Stimulated activated CD4-positive, alpha-beta T cell treated with anti-CD3 and anti-CD28 coated beads, Interleukin-4, amount 100 ng/mL, for 48 hours (primary cell): Measurements from ENCODE around the gene AK8.
A peak's percentile ranks its signal among the peaks of the same experiment; 100 is the strongest.

Source experiments
- DNase-seq, 2 donors: peaks; one replicate each; pipeline ENCODE4 v3.0.0-alpha.2; 2020; ENCODE audit warnings: low read depth in 2 of 2

Gene AK8

DNA sequence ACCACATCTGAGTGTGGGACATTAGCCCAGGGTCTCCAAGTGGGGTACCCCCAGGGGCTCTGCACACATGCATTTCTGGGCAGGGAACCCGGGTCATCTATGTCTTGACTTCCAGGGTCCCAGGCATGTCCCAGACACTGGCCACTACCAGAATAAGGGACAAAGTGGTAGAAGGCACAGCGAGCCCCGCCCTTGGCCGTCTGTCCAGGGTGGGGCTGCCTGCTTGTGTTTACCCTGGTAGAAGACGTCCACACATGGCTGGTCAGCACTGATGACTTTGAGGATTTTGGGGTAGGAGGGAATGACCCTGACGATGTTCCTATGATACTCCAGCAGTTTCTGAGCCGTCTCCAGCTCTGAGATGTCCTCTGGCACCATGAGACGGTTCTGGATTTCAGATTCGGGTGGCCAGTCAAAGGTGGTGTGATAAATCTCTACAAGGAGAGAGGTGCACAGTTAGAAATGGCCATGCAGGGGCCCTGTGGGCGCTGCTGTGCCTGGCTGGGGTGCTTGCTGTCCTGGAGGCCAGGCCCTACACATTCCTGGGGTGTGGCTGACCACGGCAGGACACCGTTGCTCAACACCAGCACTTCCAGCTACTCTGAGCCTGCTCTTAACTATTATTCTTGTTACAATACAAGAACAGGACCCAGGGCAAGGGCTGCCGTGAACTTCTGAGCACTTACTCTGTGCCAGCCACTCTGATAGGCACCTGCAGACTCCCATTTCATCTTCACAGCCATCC, 51.3 kb downstream of the AK8 start:
- no peak for DNase-seq

DNA sequence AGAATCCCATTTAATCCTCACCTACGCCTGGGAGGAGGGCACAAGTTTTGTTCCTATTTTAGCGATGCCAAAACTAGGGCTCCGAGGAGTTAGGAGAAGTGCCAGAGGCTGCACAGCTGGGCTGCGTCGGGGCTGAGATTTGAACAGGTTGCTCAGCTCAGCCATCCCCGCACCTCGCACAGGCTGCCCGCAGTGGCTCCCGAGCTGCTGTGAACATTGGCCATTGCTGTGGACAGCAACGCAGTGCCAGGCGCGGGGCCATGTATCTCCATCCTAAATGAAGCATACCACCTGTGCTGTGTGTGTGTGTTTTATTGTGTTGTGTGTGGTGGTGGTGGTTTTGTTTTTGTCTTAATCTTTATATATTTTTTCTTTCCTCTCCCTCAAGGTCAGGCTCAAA, 52.0 kb downstream of the AK8 start:
- DNase-seq, result no peak

DNA sequence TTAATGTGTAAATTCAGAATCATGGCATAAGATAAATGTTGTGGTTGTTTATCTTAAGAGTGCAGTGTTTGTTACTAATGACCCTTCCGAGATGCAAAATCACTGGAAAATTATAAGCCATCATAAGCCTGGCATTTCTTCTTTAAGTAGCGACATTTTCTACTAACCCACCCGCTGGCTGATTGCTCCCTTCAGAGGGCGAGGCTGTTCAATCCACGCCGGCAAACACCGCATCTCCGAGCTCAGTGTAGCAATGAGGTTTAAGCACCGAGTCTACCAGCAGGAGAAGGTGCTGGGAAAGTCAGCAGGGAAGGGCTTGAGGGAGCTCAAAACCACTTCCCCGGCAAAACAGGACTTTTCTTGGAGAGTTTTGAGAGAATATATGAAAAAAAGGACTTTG, 52.7 kb downstream of the AK8 start:
- no peak for DNase-seq

DNA sequence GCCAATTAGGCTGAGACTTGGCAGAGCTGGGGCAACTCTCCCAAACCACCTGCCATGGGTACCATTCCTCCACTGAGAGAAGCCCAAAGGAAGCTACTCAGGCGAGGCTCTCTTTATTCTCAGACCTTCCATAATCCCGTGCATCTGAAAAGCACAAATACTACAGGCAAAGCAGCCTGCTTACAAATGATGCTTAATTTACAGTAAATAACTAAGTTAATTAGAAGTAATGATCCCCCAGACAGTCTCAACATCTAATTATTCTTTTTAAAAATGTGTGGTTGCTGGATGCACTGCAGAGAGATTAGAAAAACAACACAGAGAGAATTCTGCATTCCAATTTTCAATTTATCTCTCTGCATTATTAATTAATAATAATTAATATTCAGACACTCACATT, 53.1 kb downstream of the AK8 start:
- no peak for DNase-seq

DNA sequence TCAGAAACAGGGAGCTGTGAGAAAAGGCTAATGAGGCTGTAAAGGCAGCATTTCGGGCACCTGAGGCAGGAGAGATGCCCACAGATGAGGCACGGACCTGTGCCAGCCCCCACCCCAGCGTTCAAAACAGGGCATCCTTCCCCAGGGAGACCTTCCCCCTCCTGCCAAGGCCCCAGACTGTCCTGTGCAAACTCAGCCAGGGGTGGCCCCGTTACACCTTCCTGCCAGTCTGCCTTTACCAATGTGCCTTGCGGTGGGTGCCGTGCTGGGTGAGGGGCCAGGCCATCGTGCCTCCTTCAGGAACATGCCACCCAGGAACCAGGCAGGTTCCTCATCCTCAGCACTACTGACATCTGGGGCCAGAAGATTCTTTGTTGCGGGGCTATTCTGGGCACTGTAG, 53.9 kb downstream of the AK8 start:
- no peak for DNase-seq

DNA sequence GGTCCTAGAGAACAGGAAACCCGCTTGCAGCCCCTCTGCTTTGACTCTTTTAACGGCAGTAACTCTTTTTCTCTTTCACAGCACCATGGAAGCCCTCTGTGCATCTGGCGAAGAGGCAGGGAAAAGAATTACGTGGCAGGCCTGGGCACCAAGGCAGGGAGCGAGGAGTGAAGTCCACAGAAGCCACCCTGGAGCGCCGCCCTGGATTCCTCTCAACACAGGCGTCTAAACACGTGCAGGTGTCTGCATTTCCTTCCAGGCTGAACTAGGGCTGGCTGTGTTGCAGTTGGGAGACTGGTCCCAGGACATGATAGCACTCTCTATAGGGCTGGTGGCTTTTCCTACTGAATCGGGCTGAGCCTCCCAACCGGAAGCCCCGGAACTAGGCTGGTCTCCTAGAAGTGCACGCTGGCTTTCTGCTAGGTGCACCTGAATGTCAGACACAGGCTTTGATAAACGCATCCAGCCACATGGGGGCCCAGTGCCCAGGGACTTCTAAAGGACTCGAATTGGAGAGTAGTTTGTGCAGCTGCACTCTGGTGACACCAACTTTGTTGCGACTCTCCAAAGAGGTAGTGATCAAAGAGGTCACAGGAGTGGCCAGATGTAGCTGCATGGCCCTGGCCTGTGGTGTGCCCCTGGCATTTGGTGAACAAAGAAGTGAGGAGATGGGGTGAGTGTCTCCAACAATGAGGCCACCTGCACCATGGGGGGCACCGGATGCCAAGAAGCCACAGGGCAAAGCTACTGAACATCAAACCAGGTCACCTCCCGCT, 54.5 kb downstream of the AK8 start:
- no peak for DNase-seq

DNA sequence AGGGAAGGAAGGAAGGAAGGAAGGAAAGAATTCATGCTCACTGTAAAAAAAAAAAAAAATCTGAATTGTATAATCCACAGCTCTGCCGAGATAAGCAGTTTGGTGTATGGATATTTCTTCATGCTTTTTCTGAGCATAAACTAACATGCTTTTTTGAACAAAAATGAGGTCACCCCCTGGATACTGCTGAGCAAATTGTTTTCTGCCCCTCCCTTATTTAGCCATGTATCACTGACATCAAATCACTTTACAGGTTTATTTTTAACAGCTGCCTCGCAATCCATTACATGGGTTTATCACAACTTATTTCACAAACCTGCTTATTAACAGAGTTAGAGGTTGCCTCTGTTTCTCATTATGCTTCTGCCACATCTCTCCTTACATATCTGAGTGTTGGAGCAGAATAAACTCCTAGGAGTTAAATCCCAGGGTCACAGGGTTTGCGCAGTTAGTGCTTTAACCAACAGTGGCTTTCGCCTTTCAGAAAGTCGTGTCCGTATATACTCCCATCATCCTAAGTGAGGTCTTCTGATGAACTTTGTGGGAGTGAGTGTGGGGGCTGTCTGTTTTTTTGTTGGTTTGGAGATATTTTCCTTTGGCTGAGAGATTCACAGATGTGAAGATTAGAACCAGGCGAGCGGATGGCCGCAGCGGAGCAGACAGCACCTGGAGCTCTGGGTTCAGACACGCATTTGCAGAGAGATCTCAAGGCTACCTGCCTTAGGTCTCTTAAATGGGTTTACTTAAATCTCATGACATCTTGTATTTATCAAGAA, 57.7 kb downstream of the AK8 start:
- no peak for DNase-seq

DNA sequence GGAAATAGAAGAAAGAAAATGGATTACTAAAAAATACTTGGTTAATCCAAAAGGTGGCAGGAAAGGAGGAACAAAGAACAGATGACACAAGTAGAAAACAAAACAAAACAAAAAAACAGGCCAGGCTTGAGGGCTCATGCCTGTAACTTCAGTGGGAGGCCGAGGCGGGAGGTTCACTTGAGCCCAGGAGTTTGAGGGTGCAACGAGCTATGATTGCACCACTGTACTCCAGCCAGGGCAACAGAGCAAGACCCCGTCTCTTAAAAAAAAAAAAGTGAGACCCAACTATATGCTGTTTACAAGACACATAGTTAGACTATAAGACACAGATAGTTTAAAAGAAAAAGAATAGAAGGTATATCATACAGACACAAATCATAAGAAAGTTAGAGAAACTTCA, 59.5 kb downstream of the AK8 start:
- no peak for DNase-seq

DNA sequence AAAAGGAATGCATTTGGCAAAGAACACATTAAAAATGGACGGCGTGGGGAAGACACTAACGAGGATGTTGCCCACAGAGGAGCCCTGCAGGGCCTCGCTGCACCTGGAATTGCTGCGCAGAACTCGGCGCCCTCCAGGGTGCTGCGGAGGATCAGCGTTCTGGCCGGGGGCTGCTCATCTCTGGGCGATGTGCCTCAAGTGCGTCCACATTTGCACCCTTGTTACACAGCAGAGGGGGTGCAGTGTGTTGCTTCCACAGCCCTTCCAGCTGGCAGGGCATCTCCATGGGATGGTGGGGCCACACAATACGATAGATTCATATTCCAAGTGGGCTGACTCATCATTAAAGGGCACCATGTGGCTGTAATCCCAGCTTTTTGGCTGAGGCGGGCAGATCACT, 63.1 kb downstream of the AK8 start:
- no peak for DNase-seq

DNA sequence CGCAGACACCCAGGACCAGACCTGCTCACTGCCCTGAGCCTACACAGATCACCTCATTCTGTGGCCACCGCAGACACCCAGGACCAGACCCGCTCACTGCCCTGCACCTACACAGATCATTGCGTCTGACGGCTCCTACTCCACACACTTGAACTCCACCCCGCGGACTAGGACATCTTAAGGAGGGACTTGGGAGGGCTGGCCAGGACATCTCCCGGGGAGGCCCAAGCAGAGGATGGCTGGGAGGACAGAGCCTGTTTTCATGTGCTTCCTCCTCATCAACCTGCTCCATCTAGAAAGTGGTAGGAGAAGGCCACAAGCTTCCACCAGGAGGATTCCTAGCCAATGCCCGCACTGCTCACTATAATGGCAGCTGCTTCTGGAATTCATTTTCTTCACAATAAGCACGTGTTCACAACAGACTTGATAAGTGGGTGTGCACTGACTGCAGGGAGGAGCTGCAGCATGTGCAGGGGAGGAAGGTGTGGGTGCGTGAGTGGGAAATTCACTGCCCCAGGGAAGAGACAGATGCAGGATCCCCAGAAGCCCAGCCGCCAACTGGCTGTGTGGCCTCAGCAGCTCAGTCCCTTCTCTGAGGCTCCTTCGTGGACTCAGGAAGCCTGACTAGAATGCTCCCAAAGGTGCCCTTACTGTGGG, 64.8 kb downstream of the AK8 start:
- no peak for DNase-seq

DNA sequence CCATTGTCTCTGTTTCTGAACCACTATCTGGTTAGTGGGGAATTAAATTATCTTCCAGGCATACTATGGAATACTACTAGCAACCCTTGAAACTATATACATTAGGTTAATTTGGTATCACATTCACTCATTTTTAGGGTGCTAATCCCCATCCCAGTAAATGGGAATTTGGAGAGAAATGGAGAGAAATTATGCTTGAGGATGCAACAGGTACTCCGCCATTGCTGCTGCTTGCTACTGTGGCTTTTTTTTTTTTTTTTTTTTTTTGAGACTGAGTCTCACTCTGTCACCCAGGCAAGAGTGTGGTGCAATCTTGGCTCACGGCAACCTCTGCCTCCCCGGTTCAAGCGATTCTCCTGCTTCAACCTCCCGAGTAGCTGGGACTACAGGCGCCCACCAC, 66.1 kb downstream of the AK8 start:
- DNase-seq, result no peak

DNA sequence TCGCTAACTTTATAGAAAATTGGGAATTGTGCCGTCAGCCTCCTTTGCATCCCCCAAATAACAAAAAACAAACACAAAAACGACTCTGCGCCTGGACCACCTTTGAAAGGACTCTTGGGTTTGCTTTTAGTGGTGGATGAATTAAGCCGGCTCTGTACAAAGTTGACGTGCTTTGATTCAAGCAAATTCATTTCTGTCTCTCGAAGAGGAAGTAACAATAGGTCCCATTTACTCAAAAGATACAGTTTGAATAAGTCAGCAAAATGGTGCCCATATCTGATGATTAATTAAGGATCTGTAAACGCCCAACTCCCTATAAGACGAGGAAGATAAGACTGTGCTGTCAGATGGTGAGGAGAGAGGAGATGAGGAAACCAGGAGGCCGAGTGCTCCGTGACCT, 67.8 kb downstream of the AK8 start:
- DNase-seq, result no peak

DNA sequence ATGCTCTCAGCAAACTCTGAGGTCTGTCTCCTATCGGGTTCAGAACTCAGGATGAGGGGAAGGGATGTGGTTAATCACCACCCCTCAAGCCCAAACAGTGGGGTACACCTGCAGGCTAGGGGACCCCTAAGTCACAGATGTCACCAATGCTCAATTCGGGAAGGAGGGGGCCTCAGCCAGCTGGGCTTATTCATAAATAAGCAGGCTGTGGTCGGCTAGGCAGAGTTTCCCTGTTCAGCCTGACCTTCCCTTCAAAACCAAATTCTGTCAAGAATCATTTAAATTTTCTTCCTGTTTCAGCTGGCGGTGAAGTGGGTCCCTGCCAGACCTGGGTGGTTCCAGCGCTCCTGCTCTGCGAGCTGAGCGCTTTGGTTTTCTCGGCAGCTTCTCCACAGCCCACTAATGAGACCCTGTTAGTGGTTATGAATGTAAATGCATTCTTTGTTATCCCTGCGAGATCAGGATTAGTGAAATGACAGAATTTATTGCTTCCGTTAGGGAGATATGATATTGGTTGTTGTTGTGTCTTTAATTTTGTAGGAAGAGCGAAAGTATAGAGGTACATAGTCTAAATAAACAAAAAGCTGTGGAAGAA, 68.3 kb downstream of the AK8 start:
- no peak for DNase-seq

DNA sequence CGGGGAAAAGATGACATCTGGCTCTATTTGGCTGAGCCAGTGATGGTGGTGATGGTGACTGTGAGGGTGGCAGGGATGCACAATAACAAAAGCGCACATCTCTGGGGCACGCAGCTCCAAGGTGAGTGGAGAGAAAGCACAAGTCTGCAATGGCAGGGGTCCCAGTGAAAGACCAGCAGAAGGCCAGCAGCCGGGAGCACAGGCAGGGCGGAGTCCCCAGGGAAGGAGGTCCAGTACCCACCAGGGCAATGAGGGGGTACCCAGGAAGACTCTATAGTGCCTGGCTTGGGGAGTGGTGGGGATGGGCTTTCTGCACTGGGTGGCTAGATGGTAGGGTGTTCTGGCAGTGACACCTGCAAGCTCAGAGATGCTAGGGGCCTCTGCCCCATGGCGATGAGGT, 69.4 kb downstream of the AK8 start:
- DNase-seq, result no peak

DNA sequence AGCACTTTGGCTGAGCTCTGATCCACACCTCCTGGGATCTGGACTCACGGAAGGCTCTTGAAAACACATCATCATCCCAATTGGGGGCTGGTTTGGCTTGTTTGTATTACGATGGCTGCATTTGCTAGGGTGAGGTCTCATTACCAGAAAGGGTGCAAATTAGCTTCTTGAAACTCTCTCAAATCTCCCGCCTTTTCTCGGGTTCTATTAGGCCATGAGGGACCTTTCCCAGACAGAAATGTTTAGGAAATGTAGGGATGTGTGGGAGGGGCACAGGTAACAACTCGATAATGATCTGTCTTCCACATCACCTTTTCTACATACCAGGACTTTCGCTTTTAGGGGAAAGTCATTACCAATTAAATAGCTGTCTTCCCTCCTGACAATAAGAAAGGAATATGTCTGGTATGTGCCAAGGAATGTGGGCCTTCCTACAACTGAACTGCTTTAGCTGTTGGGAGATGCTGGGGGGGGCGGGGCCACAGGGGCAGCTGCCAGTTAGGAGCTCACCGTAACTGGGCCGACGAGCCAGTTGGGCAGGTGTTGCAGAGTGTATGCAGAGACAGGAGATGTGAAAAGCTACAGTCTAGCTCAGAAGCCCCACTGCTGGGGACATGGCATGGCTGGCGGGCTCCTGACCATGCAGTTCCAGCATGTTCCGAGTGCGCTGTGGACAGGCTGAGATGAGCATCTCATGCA, 71.2 kb downstream of the AK8 start:
- no peak for DNase-seq

DNA sequence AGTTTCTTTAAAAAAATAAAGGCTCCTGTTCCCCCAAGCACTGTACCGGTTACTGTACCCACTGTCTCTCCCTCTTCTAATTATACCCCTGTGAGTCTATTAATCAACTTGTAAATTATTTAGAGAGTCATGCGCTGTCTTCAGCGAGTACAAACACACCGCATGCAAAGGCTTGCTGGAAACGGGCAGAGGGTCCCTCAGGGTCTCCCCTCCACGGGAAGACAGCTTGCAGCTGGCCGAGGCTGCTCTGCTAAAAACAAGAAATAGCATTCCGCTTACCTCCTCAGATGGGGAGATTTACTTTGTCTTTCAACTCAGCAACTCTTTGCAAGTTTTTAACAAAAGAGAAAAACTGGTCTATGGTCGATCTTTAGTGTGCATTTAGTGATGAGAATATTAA, 71.8 kb downstream of the AK8 start:
- DNase-seq, result no peak

DNA sequence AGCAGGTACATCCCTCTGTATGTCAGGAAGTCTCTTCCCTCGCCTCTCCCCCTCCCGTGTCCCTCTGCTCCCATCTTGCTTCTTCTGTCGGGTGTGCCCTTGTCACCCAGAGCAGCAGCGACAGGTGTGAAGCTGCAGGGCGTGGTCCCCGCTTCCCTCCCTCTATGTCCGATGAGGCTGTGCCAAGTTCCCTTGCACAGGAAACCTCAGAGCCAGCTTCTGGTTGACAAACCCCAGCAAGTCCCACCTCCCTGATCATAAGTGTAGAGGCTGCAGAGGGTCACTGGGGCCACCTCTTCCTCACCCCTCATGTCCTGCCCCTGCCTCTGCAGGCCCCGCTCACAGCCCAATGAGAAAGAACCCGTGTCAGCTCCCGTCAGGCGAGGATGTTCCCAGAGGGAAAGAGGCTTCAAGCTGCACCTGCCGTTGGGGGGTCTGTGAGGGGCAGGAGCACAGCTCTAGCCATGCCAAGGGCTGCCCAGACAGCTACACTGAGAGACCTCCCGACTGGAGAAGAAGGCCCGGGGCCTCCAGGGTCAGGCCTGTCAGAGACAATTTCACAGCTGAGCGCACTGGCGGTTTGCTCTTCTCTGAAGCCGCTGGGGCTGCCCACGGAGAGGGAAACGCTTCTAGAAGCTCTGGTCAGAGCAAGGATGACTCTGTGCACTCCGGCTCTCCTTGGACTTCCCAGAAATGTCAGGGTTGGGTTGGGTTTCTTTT, 73.3 kb downstream of the AK8 start:
- no peak for DNase-seq

DNA sequence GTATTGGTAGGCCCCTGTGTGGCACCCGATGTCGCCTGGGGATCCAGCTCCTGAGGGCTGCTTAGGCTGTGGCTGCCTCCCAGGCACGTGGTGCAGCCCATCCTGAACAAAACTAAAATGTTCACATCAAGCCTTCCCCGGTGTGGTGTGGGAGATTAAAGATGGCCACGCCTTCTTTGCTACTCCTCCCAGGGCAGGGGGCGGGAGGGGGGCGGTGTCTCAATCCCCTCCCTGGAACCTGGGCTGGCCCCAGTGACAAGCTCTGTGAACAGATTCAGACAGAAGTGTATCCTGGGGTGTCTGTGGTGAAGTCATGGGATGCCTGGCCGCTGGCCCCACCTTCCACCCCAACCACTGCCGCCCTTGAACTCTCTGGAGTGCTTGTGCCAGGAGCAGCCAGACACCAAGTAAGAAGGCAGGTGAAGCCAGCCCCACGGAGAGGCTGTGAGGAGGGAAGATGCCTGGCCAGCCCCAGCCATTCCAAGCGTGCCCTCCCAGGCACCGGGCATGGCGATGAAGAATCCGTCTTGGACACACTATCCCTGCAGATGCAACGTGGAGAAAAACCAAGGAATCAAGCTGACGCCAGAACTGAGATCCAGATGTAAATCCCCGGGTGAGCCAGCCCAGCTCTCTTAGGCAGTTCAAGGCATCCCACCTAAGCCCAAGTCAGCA, 75.8 kb downstream of the AK8 start:
- no peak for DNase-seq

DNA sequence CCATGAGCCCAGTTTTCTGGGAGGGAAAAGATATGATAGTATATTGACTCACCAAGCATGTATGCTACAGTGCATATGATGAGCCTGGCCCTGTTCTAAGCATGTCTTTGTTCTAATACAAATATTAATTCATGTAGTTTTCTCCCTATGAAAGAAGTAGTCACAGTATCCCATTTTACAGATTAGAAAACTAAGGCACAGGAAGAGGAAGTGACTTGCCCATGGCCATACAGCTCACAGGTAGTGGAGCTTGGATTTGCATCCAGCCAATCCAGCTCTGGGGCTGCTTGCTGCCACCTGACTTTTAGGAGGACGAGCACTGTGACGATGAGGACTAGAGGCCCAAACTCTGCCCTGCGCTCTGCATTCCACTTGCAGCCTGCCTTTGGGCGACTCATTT, 76.4 kb downstream of the AK8 start:
- DNase-seq, result no peak

DNA sequence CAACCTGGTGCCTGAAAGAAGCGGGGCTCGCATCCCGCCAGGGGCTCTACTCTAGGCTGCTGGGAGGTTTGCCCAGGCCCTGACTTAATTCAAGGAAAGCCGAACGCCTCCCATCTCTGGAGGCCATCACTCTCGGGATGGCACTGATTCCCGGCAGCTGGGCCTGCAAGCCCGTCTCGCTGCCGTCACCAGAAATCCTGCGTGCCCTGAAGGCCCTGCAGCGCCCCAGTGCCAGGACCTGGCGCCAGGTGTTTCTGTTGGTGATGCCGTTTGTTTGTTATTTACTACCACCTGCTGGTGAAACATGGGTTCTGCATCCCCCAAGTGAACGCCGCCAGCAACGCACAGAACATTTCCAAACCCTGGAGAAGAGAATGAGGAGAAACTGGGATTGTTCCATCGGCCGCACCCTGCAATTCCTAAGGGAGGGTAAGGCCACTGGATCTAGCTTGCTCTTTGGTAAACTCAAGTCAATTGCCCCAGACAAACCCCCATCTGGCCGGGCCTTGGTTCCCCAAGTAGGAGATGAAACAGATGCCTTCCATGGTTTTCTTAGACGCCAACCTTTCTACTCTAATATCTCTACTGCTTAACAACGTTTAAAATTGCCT, 77.9 kb downstream of the AK8 start:
- DNase-seq, result peak; percentile 33 to 45
